IMR-90 (cell line): ENCODE measurements around the gene IBA57. TPM values are rescaled to one million over a fixed set of nuclear protein-coding genes. Genes with fewer than 3 reads are reported as not detected.
A peak's percentile ranks its signal among the peaks of the same experiment; 100 is the strongest.

Experiments used
- ATAC-seq: fragments of 200-7000 bp; cut with Tn5 transposase; 2 replicates; pipeline ENCODE4 v1.9.1; 2020; ENCODE audit warnings: low read depth, mild to moderate bottlenecking, moderate library complexity
- BruUV-seq: library from RNA; stranded (reverse); fragments of 400-500 nt; replicated peaks from 2 replicates; lab custom pipeline; 2021; lab: Mats Ljungman, UMichigan
- CTCF ChIA-PET: fragments of 300-600 bp; formaldehyde crosslinking; extraction: SDS; loops from one replicate; lab custom pipeline; 2021; ENCODE audit warnings: antibody characterized with exemption; lab: Yijun Ruan, JAX
- POLR2A ChIA-PET: fragments of 300-600 bp; sonication (Branson Sonifier 250); formaldehyde crosslinking; loops from one replicate; lab custom pipeline; 2022; ENCODE audit warnings: antibody characterized with exemption; ENCODE audit not compliant: unreplicated experiment; lab: Charles Lee
- DNase-seq: peaks from one replicate; pipeline ENCODE4 v3.0.0; 2013
- H2AFZ ChIP-seq: replicated peaks from 2 replicates; pipeline ENCODE3; 2013; ENCODE audit warnings: low read length, mild to moderate bottlenecking; ENCODE audit not compliant: poor library complexity
- H2AK5ac ChIP-seq: 2 replicates; pipeline ENCODE4 v1.6.1; 2013; ENCODE audit warnings: low read depth, low read length, inconsistent platforms
- H2AK9ac ChIP-seq: replicated peaks from 2 replicates; pipeline ENCODE3; 2013; ENCODE audit warnings: mild to moderate bottlenecking, low read depth, low read length, moderate library complexity; ENCODE audit not compliant: poor library complexity
- H2BK120ac ChIP-seq: 2 replicates; pipeline ENCODE4 v1.6.1; 2013; ENCODE audit warnings: low read depth, low read length, inconsistent platforms
- H2BK15ac ChIP-seq: 3 replicates; pipeline ENCODE4 v1.6.1; 2013; ENCODE audit warnings: low read depth, low read length, inconsistent platforms
- H2BK20ac ChIP-seq: 2 replicates; pipeline ENCODE4 v1.6.1; 2013; ENCODE audit warnings: low read depth, mild to moderate bottlenecking, inconsistent platforms, low read length, moderate library complexity
- H2BK5ac ChIP-seq: 2 replicates; pipeline ENCODE4 v1.6.1; 2013; ENCODE audit warnings: mild to moderate bottlenecking, low read depth, low read length, inconsistent platforms; ENCODE audit not compliant: poor library complexity, severe bottlenecking
- H3K14ac ChIP-seq: replicated peaks from 2 replicates; pipeline ENCODE4 v1.6.1; 2013; ENCODE audit warnings: low read depth, low read length, inconsistent platforms
- H3K18ac ChIP-seq: 2 replicates; pipeline ENCODE4 v1.6.1; 2013; ENCODE audit warnings: low read depth, low read length, control low read depth
- H3K23ac ChIP-seq: 2 replicates; pipeline ENCODE4 v1.6.1; 2013; ENCODE audit warnings: low read depth, low read length, inconsistent platforms
- H3K27ac ChIP-seq: 2 replicates; pipeline ENCODE4 v1.5.1; 2013; ENCODE audit warnings: mild to moderate bottlenecking, control low read depth, low read length; ENCODE audit not compliant: insufficient read depth
- H3K27me3 ChIP-seq: 2 replicates; pipeline ENCODE4 v1.6.1; 2013; ENCODE audit warnings: low read length; ENCODE audit not compliant: control insufficient read depth, insufficient read depth
- H3K36me3 ChIP-seq: 2 replicates; pipeline ENCODE4 v1.6.1; 2013; ENCODE audit warnings: low read length, mixed read lengths; ENCODE audit not compliant: control insufficient read depth, insufficient read depth
- H3K4ac ChIP-seq: 2 replicates; pipeline ENCODE4 v1.6.1; 2013; ENCODE audit warnings: low read depth, low read length, inconsistent platforms
- H3K4me1 ChIP-seq: 2 replicates; pipeline ENCODE4 v1.6.1; 2013; ENCODE audit warnings: low read length, mixed read lengths; ENCODE audit not compliant: control insufficient read depth, insufficient read depth
- H3K4me2 ChIP-seq: 2 replicates; pipeline ENCODE4 v1.6.1; 2013; ENCODE audit warnings: low read depth, mild to moderate bottlenecking, control low read depth, low read length, moderate library complexity
- H3K4me3 ChIP-seq: 2 replicates; pipeline ENCODE4 v1.5.1; 2013; ENCODE audit warnings: low read depth, mild to moderate bottlenecking, control low read depth, low read length, moderate library complexity; ENCODE audit not compliant: insufficient read depth
- H3K56ac ChIP-seq: 2 replicates; pipeline ENCODE4 v1.6.1; 2013; ENCODE audit warnings: low read length, inconsistent platforms; ENCODE audit not compliant: insufficient read depth; ENCODE audit errors: extremely low read depth
- H3K79me1 ChIP-seq, 2 experiments: 2 replicates each; pipeline ENCODE4 v1.6.1; 2013; ENCODE audit warnings: low read length in 2 of 2, inconsistent platforms in 1 of 2, low read depth in 1 of 2
- H3K9ac ChIP-seq: 2 replicates; pipeline ENCODE4 v1.6.1; 2013; ENCODE audit warnings: low read depth, low read length, control low read depth
- H3K9me1 ChIP-seq: 2 replicates; pipeline ENCODE4 v1.6.1; 2013; ENCODE audit warnings: low read length, inconsistent platforms; ENCODE audit not compliant: insufficient read depth
- H3K9me3 ChIP-seq: 2 replicates; pipeline ENCODE4 v1.6.1; 2013; ENCODE audit warnings: low read length; ENCODE audit not compliant: control insufficient read depth, insufficient read depth
- H4K20me1 ChIP-seq: 2 replicates; pipeline ENCODE4 v1.6.1; 2013; ENCODE audit warnings: low read length, inconsistent platforms; ENCODE audit not compliant: insufficient read depth
- H4K5ac ChIP-seq: 2 replicates; pipeline ENCODE4 v1.6.1; 2013; ENCODE audit warnings: mild to moderate bottlenecking, low read depth, low read length, control low read depth
- H4K8ac ChIP-seq, 2 experiments: 2 replicates each; pipeline ENCODE4 v1.6.1; 2013; ENCODE audit warnings: low read depth in 2 of 2, low read length in 2 of 2, control low read depth in 1 of 2, inconsistent platforms in 1 of 2
- H4K91ac ChIP-seq: 2 replicates; pipeline ENCODE4 v1.6.1; 2013; ENCODE audit warnings: low read depth, low read length, inconsistent platforms; ENCODE audit not compliant: insufficient read depth
- BHLHE40 ChIP-seq: fragments of 150-350 bp; IDR thresholded peaks from 2 replicates; pipeline ENCODE4 v1.6.1; 2016; ENCODE audit warnings: mild to moderate bottlenecking, low read depth, low read length
- MAZ ChIP-seq: IDR thresholded peaks from 2 replicates; pipeline ENCODE4 v1.6.1; 2012; ENCODE audit warnings: low read depth, mild to moderate bottlenecking, low read length, improper control_type of control experiment, moderate library complexity, borderline replicate concordance
- POLR2A ChIP-seq: IDR thresholded peaks from 2 replicates; pipeline ENCODE4 v1.6.1; 2012; ENCODE audit warnings: mild to moderate bottlenecking, low read depth, low read length
- RCOR1 ChIP-seq: IDR thresholded peaks from 2 replicates; pipeline ENCODE4 v1.6.1; 2012; ENCODE audit warnings: mild to moderate bottlenecking, low read length, improper control_type of control experiment; ENCODE audit not compliant: insufficient replicate concordance
- RFX5 ChIP-seq: IDR thresholded peaks from 2 replicates; pipeline ENCODE4 v1.8.0; 2012; ENCODE audit warnings: low read depth, mild to moderate bottlenecking, low read length, moderate library complexity
- SMC3 ChIP-seq: fragments of 150-350 bp; IDR thresholded peaks from 2 replicates; pipeline ENCODE4 v1.6.1; 2016; ENCODE audit warnings: low read depth, mild to moderate bottlenecking, antibody characterized with exemption, low read length, moderate library complexity
- USF2 ChIP-seq: fragments of 150-350 bp; IDR thresholded peaks from 2 replicates; pipeline ENCODE4 v1.6.1; 2017; ENCODE audit warnings: mild to moderate bottlenecking, antibody characterized with exemption, low read length, low read depth
- WGBS, 2 experiments: methylation state at CpG; one replicate each; pipeline versions ENCODE4 v1.1.5 to v1.1.7; 2013; ENCODE audit warnings: missing lambda C conversion rate in 2 of 2; ENCODE audit not compliant: insufficient read length in 1 of 2; ENCODE audit errors: extremely low coverage in 2 of 2; 5-methylcytosine and 5-hydroxymethylcytosine counted together
- dilution Hi-C: fragments of 300-500 bp; cut with HindIII; formaldehyde crosslinking; loops from one replicate; pipeline ENCODE4 v1.14.3; 2018; ENCODE audit warnings: low sequenced_read_pairs; ENCODE audit not compliant: unreplicated experiment
- in situ Hi-C: fragments of 300-500 bp; cut with MboI; formaldehyde crosslinking; loops from 3 replicates; pipeline ENCODE4 v1.14.3; 2019; ENCODE audit warnings: low sequenced_read_pairs, inconsistent platforms, mixed read lengths
- intact Hi-C: fragments of 100-400 bp; cut with micrococcal nuclease; formaldehyde crosslinking; loops from 2 replicates; pipeline ENCODE4 v1.10.0; 2022
- polyA plus RNA-seq, 3 experiments: library from polyadenylated mRNA; depleted of rRNA; stranded (reverse); fragments of >200 nt; gene quantifications; 2 replicates each; pipeline ENCODE4 v1.2.3, GENCODE V29; 2012; ENCODE audit warnings: low replicate concordance in 1 of 3
- total RNA-seq: library from RNA; depleted of rRNA; stranded (reverse); fragments of >200 nt; gene quantifications from 2 replicates; pipeline ENCODE4 v1.2.3, GENCODE V29; 2012
- TF ChIP-seq, protein P1 (sequence below): conservative IDR thresholded peaks from 2 replicates; pipeline ENCODE4 v1.5.1; 2012; ENCODE audit warnings: mild to moderate bottlenecking, low read depth, low read length, improper control_type of control experiment

IBA57 gene
- total and polyA plus RNA-seq, 2 of the 4 experiments (the other 2 are of a cell fraction), result 2.0 to 2.6 TPM

GRCh38 chr1:228152097-228152917 lies 13.3 kb upstream of the IBA57 start:
- in situ Hi-C loops (no loop called here), dilution Hi-C loops (no loop called here), intact Hi-C loops (no loop called here)
- peaks cover 4% of the 10 kb centered on the region; the same call in 1 of the 2 replicates for H3K36me3 ChIP-seq
- H4K8ac ChIP-seq, result no peak overlapping the region
- H3K9ac ChIP-seq, result no peak overlapping the region
- H4K91ac ChIP-seq, result no peak overlapping the region
- H3K9me3 ChIP-seq, result no peaks in the 10 kb centered on the region
- H3K79me1 ChIP-seq, result peaks cover 14 to 47% of the 10 kb centered on the region in 2 experiments
- H3K4me2 ChIP-seq, result no peak overlapping the region
- H3K23ac ChIP-seq, result no peak overlapping the region
- BruUV-seq, result no TSS peak
- no peak overlapping the region for H2AK9ac ChIP-seq
- H2BK15ac ChIP-seq, result no peak overlapping the region
- H2AK5ac ChIP-seq, result no peak overlapping the region
- TF ChIP-seq USF2 (no peak), SMC3 (no peak), RFX5 (no peak), RCOR1 (no peak), MAZ (no peak), POLR2A (no peak), BHLHE40 (no peak)
- TF ChIP-seq, protein P1, sequence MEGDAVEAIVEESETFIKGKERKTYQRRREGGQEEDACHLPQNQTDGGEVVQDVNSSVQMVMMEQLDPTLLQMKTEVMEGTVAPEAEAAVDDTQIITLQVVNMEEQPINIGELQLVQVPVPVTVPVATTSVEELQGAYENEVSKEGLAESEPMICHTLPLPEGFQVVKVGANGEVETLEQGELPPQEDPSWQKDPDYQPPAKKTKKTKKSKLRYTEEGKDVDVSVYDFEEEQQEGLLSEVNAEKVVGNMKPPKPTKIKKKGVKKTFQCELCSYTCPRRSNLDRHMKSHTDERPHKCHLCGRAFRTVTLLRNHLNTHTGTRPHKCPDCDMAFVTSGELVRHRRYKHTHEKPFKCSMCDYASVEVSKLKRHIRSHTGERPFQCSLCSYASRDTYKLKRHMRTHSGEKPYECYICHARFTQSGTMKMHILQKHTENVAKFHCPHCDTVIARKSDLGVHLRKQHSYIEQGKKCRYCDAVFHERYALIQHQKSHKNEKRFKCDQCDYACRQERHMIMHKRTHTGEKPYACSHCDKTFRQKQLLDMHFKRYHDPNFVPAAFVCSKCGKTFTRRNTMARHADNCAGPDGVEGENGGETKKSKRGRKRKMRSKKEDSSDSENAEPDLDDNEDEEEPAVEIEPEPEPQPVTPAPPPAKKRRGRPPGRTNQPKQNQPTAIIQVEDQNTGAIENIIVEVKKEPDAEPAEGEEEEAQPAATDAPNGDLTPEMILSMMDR, result no peak
- peaks cover 16% of the 10 kb centered on the region for H3K9me1 ChIP-seq
- H3K27ac ChIP-seq, result peak overlapping the region; percentile 3; the same call in 1 of the 2 replicates
- no peak overlapping the region for H2BK120ac ChIP-seq
- H3K18ac ChIP-seq, result no peak overlapping the region
- no peak overlapping the region for H2BK20ac ChIP-seq
- H4K5ac ChIP-seq, result no peak overlapping the region
- 100% methylated on average over 7 of the region's 19 CpGs; no CpG with 5 or more reads in 1 of the 2 experiments for WGBS, 2 experiments
- no peak overlapping the region for H3K4me3 ChIP-seq
- DNase-seq, result no peak
- H2AFZ ChIP-seq, result no peak overlapping the region
- no peaks in the 10 kb centered on the region for H3K27me3 ChIP-seq
- no peak overlapping the region for H3K4ac ChIP-seq
- H3K56ac ChIP-seq, result no peak overlapping the region
- H3K14ac ChIP-seq, result no peak overlapping the region
- ChIA-PET POLR2A (no interaction called here), CTCF (no interaction called here)
- ATAC-seq, result no peak
- peaks cover 7% of the 10 kb centered on the region; the same call in 1 of the 2 replicates for H4K20me1 ChIP-seq
- H2BK5ac ChIP-seq, result no peak overlapping the region
- peaks cover 23% of the 10 kb centered on the region for H3K4me1 ChIP-seq
